Measurements from ENCODE around the gene GLDN. TPM values are rescaled to one million over a fixed set of nuclear protein-coding genes. Genes with fewer than 3 reads are reported as not detected.

The GLDN gene
- total and polyA plus RNA-seq, 2 experiments from 2014 or later: 0.32 to 1.2 TPM

DNA sequence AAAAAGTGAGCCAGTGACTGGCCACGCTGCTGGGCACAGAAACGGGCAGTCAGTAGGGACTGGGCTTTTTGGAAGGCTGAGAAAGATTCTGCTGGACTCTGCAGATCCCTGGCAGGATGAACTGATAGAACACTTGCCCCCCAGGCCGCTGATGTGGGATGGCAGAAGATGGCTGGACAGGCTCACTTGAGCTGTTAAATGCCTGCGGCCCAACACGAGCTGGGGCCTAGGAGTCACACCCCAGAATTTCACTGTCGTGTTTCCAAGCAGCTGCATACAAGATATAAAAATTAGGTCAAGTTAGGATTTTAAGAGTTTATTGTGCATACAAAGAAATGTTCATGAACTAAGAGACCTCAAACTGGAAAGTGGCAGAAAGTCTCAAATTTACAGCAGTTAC, 26.9 kb downstream of the GLDN start:
- Mint-ChIP-seq H3K9me3 (no peaks in the 10 kb centered on the region), H3K27ac (no peak overlapping the region), H3K27me3 (ENCODE audit: insufficient read depth, low read depth, poor library complexity) (peaks cover 1% of the 10 kb centered on the region), H3K4me3 (no peak overlapping the region), H3K36me3 (ENCODE audit: low read depth) (no peaks in the 10 kb centered on the region), H3K4me1 (peaks cover 7% of the 10 kb centered on the region; the same call in 2 of the 3 replicates)
- Histone ChIP-seq H3K36me3 (ENCODE audit: insufficient read depth) (no peaks in the 10 kb centered on the region), H2AFZ (no peak overlapping the region), H3K4me3 (no peak overlapping the region), H3K9me2 (ENCODE audit: insufficient read depth) (no peaks in the 10 kb centered on the region), H3K79me2 (replicated peaks; ENCODE audit: insufficient read depth) (no peaks in the 10 kb centered on the region), H3F3A (replicated peaks; ENCODE audit: low read depth) (no peaks in the 10 kb centered on the region), H3K27me3 (ENCODE audit: insufficient read depth) (no peaks in the 10 kb centered on the region), H3K4me1 (ENCODE audit: insufficient read depth) (no peaks in the 10 kb centered on the region; the same call in 1 of the 2 replicates), H3K4me2 (no peak overlapping the region), H4K20me1 (replicated peaks; ENCODE audit: insufficient read depth) (no peaks in the 10 kb centered on the region), H3K27ac (ENCODE audit: low read depth) (no peak overlapping the region)
- TF ChIP-seq, protein P1, sequence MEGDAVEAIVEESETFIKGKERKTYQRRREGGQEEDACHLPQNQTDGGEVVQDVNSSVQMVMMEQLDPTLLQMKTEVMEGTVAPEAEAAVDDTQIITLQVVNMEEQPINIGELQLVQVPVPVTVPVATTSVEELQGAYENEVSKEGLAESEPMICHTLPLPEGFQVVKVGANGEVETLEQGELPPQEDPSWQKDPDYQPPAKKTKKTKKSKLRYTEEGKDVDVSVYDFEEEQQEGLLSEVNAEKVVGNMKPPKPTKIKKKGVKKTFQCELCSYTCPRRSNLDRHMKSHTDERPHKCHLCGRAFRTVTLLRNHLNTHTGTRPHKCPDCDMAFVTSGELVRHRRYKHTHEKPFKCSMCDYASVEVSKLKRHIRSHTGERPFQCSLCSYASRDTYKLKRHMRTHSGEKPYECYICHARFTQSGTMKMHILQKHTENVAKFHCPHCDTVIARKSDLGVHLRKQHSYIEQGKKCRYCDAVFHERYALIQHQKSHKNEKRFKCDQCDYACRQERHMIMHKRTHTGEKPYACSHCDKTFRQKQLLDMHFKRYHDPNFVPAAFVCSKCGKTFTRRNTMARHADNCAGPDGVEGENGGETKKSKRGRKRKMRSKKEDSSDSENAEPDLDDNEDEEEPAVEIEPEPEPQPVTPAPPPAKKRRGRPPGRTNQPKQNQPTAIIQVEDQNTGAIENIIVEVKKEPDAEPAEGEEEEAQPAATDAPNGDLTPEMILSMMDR (conservative IDR thresholded peaks at IDR 0.05; ENCODE audit: low read depth in 2 of 2): no peak
- TF ChIP-seq, protein P2, sequence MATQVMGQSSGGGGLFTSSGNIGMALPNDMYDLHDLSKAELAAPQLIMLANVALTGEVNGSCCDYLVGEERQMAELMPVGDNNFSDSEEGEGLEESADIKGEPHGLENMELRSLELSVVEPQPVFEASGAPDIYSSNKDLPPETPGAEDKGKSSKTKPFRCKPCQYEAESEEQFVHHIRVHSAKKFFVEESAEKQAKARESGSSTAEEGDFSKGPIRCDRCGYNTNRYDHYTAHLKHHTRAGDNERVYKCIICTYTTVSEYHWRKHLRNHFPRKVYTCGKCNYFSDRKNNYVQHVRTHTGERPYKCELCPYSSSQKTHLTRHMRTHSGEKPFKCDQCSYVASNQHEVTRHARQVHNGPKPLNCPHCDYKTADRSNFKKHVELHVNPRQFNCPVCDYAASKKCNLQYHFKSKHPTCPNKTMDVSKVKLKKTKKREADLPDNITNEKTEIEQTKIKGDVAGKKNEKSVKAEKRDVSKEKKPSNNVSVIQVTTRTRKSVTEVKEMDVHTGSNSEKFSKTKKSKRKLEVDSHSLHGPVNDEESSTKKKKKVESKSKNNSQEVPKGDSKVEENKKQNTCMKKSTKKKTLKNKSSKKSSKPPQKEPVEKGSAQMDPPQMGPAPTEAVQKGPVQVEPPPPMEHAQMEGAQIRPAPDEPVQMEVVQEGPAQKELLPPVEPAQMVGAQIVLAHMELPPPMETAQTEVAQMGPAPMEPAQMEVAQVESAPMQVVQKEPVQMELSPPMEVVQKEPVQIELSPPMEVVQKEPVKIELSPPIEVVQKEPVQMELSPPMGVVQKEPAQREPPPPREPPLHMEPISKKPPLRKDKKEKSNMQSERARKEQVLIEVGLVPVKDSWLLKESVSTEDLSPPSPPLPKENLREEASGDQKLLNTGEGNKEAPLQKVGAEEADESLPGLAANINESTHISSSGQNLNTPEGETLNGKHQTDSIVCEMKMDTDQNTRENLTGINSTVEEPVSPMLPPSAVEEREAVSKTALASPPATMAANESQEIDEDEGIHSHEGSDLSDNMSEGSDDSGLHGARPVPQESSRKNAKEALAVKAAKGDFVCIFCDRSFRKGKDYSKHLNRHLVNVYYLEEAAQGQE (IDR thresholded peaks at IDR 0.05; ENCODE audit: unreplicated experiment): no peak
- TF ChIP-seq, protein P3, sequence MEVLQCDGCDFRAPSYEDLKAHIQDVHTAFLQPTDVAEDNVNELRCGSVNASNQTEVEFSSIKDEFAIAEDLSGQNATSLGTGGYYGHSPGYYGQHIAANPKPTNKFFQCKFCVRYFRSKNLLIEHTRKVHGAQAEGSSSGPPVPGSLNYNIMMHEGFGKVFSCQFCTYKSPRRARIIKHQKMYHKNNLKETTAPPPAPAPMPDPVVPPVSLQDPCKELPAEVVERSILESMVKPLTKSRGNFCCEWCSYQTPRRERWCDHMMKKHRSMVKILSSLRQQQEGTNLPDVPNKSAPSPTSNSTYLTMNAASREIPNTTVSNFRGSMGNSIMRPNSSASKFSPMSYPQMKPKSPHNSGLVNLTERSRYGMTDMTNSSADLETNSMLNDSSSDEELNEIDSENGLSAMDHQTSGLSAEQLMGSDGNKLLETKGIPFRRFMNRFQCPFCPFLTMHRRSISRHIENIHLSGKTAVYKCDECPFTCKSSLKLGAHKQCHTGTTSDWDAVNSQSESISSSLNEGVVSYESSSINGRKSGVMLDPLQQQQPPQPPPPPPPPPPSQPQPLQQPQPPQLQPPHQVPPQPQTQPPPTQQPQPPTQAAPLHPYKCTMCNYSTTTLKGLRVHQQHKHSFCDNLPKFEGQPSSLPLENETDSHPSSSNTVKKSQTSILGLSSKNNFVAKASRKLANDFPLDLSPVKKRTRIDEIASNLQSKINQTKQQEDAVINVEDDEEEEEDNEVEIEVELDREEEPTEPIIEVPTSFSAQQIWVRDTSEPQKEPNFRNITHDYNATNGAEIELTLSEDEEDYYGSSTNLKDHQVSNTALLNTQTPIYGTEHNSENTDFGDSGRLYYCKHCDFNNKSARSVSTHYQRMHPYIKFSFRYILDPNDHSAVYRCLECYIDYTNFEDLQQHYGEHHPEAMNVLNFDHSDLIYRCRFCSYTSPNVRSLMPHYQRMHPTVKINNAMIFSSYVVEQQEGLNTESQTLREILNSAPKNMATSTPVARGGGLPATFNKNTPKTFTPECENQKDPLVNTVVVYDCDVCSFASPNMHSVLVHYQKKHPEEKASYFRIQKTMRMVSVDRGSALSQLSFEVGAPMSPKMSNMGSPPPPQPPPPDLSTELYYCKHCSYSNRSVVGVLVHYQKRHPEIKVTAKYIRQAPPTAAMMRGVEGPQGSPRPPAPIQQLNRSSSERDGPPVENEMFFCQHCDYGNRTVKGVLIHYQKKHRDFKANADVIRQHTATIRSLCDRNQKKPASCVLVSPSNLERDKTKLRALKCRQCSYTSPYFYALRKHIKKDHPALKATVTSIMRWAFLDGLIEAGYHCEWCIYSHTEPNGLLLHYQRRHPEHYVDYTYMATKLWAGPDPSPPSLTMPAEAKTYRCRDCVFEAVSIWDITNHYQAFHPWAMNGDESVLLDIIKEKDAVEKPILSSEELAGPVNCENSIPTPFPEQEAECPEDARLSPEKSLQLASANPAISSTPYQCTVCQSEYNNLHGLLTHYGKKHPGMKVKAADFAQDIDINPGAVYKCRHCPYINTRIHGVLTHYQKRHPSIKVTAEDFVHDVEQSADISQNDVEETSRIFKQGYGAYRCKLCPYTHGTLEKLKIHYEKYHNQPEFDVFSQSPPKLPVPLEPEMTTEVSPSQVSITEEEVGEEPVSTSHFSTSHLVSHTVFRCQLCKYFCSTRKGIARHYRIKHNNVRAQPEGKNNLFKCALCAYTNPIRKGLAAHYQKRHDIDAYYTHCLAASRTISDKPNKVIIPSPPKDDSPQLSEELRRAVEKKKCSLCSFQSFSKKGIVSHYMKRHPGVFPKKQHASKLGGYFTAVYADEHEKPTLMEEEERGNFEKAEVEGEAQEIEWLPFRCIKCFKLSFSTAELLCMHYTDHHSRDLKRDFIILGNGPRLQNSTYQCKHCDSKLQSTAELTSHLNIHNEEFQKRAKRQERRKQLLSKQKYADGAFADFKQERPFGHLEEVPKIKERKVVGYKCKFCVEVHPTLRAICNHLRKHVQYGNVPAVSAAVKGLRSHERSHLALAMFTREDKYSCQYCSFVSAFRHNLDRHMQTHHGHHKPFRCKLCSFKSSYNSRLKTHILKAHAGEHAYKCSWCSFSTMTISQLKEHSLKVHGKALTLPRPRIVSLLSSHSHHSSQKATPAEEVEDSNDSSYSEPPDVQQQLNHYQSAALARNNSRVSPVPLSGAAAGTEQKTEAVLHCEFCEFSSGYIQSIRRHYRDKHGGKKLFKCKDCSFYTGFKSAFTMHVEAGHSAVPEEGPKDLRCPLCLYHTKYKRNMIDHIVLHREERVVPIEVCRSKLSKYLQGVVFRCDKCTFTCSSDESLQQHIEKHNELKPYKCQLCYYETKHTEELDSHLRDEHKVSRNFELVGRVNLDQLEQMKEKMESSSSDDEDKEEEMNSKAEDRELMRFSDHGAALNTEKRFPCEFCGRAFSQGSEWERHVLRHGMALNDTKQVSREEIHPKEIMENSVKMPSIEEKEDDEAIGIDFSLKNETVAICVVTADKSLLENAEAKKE (CRISPR knock-in tag; IDR thresholded peaks at IDR 0.05): no peak
- TF ChIP-seq JUNB (IDR thresholded peaks at IDR 0.05; ENCODE audit: unreplicated experiment) (no peak), STAT1 (IDR thresholded peaks at IDR 0.05; ENCODE audit: unreplicated experiment) (no peak), ZNF114 (CRISPR knock-in tag; IDR thresholded peaks at IDR 0.05) (no peak), EZH2 (IDR thresholded peaks at IDR 0.05; ENCODE audit: low read depth, unreplicated experiment) (no peak), EZH2phosphoT487 (IDR thresholded peaks at IDR 0.05; ENCODE audit: unreplicated experiment) (no peak), CREB1 (CRISPR knock-in tag; IDR thresholded peaks at IDR 0.05; ENCODE audit: low read depth) (no peak), ZNF331 (CRISPR knock-in tag; IDR thresholded peaks at IDR 0.05; ENCODE audit: low read depth) (no peak), NANOG (IDR thresholded peaks at IDR 0.05; ENCODE audit: borderline replicate concordance) (no peak), POLR2AphosphoS5 (IDR thresholded peaks at IDR 0.05; ENCODE audit: low read depth) (no peak)
- TF ChIP-seq, protein P4, sequence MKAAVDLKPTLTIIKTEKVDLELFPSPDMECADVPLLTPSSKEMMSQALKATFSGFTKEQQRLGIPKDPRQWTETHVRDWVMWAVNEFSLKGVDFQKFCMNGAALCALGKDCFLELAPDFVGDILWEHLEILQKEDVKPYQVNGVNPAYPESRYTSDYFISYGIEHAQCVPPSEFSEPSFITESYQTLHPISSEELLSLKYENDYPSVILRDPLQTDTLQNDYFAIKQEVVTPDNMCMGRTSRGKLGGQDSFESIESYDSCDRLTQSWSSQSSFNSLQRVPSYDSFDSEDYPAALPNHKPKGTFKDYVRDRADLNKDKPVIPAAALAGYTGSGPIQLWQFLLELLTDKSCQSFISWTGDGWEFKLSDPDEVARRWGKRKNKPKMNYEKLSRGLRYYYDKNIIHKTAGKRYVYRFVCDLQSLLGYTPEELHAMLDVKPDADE (IDR thresholded peaks at IDR 0.05): no peak
- ATAC-seq (no peak), DNase-seq (ENCODE audit: low spot score) (no peak)

Data from GM23338 (cell line).